Hepatic stellate cell (primary cell): ENCODE data around the gene RNF125.

Source experiments
- DNase-seq: peaks from one replicate; pipeline ENCODE4 v3.0.0; 2011; ENCODE audit warnings: low spot score

RNF125 gene

DNA sequence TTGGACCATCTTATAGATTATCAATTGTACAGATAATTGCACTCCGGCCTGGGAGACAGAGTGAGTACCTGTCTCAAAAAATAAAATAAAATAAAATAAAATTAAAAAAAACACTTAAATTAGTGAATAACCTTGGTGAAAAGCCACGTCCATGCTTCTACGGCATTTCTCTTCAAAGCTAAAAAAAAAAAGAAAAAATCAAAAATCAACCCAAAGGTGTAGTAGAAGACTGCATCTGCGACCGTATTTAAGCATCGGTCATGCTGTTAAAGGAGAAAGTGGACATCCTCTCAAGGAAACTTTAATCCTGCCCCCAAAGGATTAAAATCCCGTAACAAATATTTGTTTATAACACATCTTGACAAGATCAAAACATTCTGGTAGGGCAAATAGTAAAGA lies 72.7 kb downstream of the RNF125 start:
- no peak for DNase-seq

DNA sequence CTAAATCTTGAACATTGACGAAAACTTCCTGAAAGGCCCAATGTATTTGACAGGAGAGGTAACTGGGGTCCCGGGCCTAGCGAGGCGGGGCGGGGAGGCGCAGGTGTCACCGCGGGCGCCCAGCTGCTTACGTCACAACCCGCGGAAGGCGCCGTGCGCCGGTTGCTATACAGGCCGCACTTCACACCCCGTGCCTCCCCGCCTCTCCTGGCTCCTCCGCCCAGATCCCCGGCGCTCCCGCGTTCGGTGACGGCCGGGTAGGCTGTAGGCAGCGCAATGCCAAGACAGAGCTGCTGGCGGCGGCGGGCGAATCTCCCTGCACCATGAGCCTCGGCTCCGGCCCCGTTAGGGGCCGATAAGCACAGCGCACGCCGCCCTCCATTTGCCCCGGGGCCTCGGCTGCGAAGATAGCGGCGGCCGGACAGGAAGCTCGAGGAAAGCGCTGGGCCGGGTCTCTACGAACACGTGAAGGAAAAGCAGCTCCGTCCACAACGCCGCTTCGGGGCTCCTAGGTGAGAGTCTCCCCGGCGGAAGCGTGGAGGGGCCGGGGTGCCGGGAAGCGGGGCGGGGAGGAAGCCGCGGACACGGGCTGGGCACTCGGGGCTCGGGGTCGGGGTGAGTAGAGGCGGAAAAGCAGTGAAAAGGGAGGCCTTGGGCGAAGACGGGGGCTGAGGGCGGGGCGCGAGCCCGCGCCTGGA lies 73.2 kb downstream of the RNF125 start, which contains the start of gene RNF138:
RNF138 (plus strand) TSS at position 151 of the 698 bp plus-strand sequence. CDS start 903 bp downstream, outside the sequence.
- DNase-seq = peak; percentile 75

DNA sequence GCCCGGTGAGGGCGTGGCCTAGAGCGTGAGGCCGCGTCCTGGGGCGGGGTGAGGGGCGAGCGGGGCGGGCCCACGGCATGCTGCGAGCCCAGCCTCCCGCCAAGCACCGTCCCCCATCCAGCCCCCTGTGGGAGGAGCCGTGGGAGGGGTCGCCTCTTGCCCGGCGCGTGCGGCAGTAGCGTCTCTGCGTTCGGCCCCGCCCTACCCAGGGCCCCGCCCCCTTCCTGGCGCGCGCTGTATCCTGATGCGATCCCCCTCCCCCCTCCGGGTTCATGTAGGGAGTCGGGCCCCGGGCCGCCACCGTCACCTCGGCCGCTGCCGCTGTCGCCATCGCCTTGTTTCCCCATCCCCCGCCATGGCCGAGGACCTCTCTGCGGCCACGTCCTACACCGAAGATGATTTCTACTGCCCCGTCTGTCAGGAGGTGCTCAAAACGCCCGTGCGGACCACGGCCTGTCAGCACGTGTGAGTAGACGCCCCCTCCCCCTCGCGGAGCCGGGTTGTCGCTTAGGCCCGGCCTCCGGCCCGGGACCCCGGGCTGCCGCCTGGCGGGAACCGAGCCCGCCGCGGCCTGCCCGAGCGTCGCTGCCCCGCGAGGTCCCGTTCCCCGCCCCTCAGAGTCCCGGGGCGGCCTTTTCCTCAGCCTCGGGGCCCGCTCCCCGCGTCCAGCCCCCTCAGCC lies 73.9 kb downstream of the RNF125 start:
- peak; percentile 96 for DNase-seq

DNA sequence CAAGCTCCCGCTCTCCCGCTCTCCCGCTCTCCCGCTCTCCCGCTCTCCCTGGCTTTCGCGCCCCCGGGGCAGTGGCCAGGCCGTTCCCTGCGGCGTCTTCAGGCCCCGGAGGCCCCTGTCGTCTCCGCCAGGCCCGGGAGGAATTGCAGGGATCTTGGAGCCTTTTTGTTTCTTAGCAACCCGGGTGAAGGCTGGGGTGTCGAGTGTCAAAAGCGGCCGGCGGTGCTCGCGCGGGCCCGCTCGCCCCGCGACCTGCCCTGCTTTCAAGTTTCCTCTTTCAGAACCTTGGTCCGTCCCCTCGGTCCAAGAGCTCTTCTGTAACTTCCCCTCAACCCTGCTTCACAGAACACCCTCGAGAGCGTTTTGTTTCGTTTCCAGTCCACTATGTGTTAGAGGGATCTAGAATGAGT lies 74.5 kb downstream of the RNF125 start:
- DNase-seq = peak; percentile 69

DNA sequence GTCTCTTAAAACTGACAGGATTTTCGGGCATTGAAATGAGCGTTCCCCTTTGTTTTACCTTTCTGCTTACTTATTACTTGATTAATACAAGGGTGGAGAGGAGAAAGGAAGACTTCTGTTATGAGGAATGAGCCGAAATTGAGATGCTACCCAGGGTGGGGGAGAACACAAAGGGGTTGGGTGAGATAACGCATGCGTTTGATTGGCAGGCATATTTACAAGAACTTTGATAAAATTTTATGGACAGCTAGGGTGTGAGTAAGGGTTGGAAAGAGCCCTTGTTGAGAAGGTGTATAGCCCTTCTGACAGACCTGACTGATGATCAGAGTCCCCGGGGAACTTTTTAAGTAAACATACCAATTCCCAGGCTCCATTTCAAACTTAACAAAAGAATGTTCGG lies 74.9 kb downstream of the RNF125 start:
- DNase-seq = peak; percentile 16

DNA sequence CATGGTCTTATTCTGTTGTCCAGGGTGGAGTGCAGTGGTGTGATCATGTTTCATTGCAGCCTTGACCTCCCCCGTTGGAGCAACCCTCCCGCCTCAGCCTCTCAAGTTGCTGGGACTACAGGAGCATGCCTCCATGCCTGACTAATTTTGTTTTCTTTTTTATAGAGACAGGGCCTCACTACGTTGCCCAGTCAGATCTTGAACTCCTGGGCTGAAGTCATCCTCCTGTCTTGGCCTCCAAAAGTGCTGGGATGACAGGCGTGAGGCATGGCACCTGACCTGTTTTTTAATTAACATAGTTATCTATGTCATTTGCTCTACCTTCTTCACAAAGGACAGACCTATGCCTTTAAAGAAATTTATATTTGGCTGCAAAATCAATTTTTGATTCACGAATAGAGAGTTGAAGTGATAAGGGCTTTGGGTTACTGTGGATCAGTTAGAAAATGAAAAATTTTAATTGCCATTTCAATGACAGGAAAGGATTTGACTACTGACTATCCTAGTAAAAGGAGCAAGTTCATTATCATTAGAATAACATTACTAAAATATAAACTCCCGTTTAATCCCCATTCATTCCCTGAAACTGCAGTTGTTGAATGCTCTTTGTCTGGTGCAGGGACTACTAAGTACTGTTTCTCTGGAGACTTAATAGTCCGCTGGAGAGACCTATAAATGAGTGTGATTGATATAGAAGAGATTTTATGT lies 76.7 kb downstream of the RNF125 start:
- no peak for DNase-seq

DNA sequence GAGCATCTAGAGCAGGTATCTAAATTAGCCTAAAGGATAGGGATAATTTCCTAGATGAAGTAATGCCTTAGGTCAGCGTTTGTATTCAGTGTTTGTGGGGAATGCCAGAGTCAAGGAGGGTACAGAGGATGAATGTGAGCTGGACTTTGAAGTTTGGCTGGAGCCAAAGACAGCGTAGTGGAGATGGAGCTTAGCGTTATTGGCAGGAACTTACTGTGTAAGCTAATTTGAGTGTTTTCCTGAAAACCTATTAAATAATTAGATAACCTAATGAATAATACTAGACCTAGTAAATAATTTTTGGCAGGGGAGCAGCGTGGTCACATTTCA lies 77.2 kb downstream of the RNF125 start:
- DNase-seq = no peak

DNA sequence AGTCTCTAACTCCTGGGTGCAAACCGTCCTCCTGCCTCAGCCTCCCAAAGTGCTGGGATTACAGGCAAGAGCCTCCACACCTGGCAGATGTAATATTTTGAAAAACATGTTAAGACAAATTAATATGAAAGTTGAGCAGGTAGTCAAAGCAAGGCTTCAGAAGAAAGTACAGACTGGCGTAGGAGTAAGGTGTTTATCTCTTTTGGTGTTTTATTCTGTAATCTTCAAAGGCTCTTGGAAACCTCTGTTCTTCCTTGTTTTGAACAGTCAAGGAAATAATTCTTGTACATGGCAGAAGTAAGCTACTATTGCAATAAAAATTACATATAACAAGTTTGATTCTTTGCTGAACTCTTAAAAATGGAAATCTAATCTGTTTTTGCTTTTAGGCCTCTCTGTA lies 78.3 kb downstream of the RNF125 start:
- no peak for DNase-seq

DNA sequence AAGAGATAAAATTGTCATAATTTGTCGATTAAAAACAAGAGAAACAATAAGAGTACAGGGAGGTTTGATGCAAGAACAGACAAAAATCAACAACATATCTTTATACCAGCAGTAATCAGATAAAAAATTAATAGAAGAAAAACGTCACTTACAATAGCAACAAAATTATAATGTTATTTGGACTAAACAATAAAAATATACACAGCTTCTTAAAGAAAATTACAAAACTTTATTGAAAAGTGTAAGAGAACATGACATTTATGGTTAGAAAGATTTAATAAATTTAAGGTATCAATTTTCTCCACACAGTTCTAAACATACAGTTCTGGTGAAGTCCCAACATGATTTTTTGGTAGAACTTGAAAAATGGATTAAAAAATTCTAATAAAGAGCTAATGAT lies 85.9 kb downstream of the RNF125 start:
- DNase-seq = no peak

DNA sequence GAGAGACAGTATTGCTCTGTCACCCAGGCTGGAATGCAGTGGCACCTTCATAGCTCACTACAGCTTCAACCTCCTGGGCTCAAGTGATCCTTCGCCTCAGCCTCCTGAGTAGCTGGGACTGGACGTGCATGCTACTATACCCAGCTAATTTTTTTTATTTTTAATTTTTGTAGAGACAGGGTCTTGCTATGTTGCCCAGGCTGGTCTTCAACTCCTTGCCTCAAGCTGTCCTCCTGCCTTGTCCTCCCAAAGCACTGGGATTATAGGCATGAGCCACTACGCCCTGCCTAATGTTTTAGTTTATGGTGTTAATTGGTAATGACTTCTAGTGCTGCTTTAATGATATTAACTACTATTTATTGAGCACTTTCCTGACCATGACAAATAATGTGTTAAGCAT lies 91.4 kb downstream of the RNF125 start:
- DNase-seq = no peak

DNA sequence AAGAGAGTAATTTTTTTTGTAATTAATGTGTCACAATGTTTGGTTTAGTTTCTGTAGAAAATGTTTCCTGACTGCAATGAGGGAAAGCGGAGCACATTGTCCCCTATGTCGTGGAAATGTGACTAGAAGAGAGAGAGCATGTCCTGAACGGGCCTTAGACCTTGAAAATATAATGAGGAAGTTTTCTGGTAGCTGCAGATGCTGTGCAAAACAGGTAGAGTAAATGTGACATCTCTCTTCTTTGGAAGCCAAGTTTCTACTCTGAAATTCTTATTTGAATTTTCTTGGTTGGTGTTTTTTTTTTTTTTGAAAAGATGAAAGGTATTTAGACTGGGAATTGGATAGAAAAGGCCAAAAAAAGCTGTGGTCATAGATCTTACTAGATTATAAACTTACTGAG lies 93.1 kb downstream of the RNF125 start:
- no peak for DNase-seq

DNA sequence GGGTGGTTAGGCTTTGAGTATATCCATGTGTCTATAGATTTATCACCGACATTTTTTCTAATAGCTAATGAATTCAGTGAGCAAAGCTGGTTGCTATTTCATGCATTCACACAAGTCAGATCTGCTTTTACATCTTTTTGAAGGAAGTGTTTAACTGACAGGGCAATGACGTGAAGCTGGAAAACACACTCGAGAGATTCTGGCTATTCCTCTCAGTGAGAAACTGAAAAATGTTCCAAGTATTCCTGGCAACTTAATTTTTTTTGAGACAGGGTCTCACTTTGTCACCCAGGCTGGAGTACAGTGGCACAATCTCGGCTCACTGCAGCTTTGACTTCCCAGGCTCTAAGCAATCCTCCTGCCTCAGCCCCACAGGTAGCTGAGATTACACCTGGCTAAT lies 94.2 kb downstream of the RNF125 start:
- DNase-seq = no peak

DNA sequence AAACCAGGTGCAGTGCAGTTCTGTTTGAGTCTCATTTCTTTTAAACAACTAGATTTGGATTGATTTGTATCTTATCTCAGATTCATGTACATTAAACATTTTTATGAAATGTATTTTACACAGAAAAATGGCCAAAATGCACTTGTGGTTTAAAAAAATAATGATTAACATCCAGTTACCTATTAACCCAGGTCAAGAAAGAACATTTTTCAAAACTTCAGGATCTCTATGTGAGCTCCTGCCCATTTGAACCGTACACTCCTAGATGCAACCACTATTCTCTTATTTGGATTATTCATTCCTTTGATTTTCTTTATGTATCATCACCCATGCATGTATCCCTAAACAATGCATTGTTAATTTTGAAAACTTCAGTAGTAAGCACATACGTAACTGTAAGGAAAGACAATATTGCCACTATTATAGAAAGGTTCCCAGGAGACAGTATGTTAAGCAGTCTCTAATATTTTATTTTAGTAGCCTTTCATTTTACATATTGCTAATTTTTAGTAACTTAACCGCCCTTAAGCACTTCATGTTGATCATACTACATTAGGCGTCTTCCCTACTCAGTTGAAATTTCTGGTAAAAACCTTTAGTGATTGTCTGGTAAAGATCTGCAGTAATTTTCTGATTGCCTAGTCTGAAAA lies 95.8 kb downstream of the RNF125 start:
- no peak for DNase-seq

DNA sequence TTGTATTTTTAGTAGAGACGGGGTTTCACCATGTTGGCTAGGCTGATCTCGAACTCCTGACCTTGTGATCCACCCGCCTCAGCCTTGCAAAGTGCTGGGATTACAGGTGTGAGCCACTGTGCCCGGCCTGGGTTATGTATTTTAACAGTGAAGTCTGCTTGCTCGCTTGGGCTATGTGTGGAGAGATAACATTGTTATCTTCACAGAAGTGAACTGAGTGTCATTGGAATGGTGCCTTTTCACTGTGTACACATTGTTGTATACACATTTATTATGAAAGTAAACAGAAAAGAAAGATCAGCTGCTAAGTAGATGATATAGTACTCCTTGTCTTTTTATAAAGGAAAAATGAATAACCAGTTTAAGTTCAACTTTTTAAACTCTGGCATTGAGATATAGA lies 103.4 kb downstream of the RNF125 start:
- DNase-seq = no peak
